Peyer's patch (tissue), 4 donors: ENCODE measurements around the gene KIF26B.

Experiments used
- POLR2A ChIP-seq, 2 donors: fragments of 450-650 bp; IDR thresholded peaks; one replicate each; pipeline ENCODE4 v1.5.1; 2017; ENCODE audit warnings: antibody characterized with exemption in 2 of 2, mild to moderate bottlenecking in 2 of 2, moderate library complexity in 2 of 2
- TF ChIP-seq, protein P1 (sequence below), 6 experiments: fragments of 450-650 bp in 4 of 6; fragments of 200-600 bp in 2 of 6; sonication (generic) in 1 of 6; IDR thresholded peaks; one replicate each; pipeline ENCODE4 v1.5.1; 2017 to 2019; ENCODE audit warnings: antibody characterized with exemption in 6 of 6, mild to moderate bottlenecking in 3 of 6, moderate library complexity in 1 of 6

DNA sequence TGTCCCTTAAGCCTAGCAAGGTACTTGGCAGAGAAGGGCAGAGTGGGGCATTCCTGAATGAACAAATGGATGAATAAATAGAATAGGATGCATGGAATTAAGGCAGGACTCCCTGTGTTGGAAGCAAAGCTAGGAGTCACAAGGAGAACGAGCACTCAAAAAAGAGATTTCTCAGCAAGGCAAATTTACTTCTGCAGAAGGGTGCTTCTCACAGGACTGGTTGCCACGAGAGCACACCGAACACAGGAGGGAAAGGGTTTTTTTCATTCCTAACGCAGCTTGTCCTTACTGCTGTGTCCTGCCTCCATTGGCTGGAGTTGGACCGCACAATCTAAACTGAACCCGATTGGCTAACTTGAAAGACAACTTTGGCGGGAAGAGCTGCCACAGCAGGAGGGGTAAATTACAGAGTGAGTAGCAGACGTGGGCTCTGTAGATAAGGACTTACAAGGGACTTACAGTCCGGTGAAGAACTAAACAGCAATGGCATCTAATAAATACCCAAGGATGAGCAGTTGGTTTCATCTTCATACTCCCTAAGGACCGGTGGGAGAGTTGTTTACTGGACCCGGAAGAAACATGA, 52.4 kb downstream of the KIF26B start:
- TF ChIP-seq, protein P1, sequence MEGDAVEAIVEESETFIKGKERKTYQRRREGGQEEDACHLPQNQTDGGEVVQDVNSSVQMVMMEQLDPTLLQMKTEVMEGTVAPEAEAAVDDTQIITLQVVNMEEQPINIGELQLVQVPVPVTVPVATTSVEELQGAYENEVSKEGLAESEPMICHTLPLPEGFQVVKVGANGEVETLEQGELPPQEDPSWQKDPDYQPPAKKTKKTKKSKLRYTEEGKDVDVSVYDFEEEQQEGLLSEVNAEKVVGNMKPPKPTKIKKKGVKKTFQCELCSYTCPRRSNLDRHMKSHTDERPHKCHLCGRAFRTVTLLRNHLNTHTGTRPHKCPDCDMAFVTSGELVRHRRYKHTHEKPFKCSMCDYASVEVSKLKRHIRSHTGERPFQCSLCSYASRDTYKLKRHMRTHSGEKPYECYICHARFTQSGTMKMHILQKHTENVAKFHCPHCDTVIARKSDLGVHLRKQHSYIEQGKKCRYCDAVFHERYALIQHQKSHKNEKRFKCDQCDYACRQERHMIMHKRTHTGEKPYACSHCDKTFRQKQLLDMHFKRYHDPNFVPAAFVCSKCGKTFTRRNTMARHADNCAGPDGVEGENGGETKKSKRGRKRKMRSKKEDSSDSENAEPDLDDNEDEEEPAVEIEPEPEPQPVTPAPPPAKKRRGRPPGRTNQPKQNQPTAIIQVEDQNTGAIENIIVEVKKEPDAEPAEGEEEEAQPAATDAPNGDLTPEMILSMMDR (IDR thresholded peaks at IDR 0.05): no peak
- no peak for TF ChIP-seq POLR2A (IDR thresholded peaks at IDR 0.05)
